A204.1 (cell line): ENCODE data around the gene KRT84.

ENCODE experiments used
- FAIRE-seq: peaks from 2 replicates; lab custom pipeline; 2012; peaks lifted over from hg19 to GRCh38; lab: Jason Lieb, UNC

The KRT84 gene

DNA sequence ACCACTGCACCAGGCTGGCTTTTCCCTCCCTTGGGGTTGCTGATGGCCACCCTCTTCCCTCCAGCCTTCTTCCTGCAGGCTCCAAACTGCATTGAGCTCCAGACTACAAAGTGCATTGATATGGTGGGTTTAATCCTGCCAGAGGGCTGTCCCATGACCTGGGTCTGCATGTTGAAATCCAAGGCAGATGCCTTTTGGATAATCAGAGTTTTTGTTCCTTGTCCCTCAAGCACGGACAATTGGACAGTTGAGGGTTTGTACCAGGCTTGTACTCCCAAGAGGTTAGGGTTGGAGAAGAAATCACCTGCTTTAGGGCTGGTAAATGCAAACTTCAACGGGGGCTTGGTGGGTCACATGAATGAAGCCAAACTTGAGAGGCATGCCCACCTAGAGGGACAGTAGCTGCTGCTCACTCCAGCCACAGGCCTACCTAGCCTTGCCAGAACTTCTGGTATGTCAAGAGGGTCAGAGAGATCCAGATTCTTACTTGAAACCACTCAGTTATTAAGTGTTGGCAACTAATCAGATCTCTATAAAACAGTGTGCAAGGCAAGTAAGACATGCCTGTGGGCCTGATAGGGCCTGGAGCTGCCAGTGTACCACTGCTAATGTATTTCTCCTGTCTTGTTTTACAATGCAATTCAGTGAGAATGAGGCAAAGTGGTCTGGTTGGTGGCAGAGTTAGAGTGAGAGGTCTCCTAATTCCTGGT lies 42.5 kb downstream of the KRT84 start:
- no peak for FAIRE-seq

DNA sequence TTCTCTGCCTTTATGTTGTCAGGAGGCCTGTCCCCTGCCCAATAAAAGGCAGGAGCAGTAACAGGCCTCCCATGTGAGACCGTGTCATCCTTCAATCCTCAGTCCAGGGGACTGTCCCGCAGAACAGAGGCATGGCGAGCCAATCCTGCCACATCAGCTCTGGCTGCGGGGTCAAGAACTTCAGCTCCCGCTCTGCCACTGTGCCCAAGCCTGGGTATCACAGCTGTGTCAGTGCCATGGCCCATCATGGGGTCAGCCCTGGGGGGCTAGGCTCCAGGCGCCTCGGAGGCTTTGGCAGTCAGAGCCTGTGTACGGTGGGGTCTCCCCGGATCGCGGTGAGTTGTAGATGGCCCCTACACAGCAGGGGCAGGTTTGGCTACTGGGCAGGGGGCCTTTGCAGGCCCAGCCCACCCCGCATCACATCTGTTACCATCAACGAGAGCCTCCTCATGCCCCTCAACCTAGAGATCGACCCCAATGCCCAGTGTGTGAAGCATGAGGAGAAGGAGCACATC lies 44.3 kb downstream of the KRT84 start:
- no peak for FAIRE-seq

DNA sequence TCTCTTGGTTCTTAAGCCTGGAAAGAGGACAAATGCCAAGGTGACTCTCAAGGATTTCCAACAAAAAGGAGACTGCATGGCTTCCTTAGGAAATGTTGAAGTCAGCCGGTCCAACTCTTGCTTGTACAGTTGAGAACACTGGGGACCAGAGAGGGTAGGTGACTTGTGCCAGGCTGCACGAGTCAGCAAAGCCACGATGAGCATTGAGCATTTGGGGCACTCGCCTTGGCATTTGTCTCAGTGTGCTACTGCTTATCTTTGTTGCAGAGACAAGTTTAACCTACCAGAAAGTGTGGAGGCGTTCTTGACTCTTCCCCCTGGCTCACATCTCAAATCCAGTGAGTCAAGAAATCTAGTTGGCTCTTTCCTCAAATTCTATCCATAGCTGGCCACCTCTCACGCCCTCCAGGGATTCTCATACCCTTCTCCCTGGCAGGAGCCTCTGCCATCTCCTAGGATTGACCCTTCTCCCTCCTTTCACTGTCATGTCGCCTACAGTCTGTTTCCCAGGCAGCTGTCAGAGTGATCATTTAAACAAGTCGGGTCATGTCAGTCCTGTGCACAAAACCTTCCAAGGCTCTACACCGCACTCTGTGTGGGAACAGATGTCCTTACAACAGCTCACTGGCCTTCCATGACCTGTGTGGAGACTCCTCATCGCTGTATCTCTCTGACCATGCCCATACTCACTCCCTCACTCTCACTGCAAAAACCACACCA lies 47.1 kb downstream of the KRT84 start:
- FAIRE-seq: no peak

DNA sequence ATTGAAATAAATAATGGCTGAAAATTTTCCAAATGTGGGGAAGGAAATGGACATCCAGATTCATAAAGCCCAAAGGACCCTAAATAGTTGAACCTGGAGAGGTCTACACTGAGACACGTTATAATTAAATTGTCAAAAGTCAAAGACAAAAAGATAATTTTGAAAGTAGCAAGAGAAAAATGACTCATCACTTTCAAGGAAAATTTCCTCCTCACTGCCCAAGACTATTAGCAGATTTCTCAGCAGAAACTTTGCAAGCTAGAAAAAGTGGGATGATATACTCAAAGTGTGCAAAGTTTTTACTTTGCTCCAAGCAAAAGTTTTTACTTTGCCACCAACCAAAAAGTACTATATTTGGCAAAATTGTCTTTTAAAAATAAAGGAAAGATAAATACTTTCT lies 48.4 kb downstream of the KRT84 start:
- no peak for FAIRE-seq

DNA sequence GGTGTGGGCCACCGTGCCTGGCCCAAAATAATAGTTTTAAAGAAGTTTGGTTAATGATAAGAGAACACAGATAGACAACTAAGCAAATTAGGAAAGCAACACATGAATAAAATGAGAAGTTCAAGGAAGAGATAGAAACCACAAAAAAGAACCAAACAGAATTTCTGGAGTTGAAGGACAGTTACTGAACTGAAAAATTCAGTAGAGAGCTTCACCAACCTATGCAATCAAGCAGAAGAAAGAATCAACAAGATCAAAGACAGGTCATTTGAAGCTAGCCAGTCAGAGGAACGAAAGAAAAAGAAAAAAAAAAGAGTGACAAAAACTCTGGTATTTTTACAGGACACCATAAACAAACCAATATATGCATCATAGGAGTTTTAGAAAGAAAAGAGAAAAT lies 48.8 kb downstream of the KRT84 start:
- no peak for FAIRE-seq

DNA sequence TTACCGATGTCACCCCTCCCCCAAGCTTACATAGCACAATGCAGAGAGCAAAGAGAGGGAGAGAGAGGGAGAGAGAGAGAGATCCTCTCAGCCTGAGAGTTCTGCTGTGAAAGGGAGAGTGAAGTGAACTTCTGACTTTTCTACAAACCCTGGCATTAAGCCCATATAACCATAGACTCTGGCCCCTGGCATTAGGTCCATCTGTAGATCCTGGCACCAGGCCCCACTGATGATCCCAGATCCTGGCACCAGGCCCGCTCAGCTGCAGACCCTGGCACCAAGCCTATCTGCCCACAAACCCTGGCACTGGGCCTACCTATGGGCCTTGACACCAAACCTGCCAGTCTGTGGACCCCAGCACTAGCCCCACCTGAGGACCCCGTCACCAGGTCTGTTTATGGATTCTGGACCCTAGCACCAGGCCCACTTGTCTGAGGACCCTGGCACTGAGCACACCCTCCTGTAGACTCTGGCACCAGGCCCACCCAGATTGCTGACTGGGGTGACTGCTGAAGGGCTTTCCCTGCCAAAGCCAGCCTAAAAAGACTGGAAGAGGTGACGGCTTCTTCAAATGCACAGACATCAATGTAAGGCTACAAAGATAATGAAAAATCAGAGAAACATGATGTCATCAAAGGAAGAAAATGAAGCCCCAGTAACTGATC lies 49.7 kb downstream of the KRT84 start:
- no peak for FAIRE-seq

DNA sequence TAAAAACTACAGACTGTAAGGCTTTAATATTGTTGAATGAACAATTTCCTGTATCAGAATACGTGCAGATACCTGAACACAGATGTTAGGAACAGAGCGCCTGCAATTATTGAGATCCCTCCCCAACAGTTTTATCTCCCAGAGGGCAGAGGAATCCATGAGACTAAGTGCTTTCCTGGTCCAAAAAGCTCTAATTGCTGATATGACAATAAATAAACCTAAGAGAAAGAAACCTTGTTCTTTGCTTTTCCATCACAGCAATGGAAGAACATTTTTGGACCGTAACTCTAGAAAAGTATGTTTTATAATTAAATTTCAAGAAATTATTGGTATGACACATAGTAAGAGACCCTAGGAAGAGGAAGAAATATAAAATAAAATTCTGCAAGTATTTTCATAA lies 51.3 kb downstream of the KRT84 start:
- FAIRE-seq: no peak

DNA sequence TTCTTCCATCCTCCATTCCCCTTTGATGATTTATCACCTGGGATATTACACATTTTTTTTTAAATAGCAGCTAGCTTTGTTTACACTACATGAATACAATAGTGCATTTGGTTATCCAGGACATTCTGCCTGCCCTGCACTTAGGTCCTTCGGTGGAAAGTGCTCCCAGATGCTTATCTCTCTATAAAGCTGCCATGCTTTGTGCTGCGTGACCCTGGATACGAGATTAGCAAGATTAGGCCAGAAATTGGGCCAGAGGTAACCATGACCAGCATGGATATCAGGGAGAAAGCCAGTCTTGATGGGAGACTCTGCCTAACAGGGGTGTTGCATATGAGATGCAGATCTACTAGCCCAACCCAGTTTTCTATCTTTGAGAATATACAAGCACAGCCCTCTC lies 52.1 kb downstream of the KRT84 start:
- FAIRE-seq: no peak

DNA sequence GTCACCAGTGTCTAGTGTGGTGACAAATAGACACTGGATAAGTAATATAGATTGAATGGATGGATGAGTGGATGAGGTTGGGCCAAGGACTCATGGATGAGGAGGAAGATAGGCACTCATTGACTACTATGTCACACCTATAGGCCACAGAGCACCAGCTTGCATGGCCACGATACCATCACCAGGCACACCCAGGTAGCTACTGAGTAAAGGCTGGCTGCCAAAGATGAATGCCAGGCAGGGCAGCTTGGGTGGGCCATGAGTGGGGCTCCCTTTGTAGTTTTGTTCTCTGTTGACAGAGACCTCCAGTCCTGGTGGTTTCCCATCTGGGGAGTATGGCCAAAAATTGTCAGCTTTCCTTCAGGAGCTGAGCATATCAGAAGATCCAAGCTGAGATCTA lies 53.1 kb downstream of the KRT84 start:
- no peak for FAIRE-seq

DNA sequence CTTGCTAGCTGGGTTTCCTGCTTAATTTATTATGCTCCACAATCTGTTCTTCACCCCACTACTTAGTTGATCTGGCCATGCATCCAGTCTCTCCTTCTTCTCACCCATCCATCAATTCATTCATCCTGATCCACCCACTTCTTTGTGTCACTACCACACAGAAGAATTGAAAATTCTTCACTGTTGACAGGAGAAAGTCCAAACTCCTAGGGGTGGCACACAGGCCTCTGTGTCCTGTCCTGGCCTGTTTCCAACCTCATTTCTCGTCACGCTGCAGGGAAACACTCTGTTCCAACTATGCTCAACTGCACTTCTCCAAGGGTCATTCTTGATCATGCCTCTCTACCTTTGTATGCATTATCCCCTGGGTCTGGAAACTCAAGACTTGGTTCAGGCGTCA lies 53.6 kb downstream of the KRT84 start:
- FAIRE-seq: no peak

DNA sequence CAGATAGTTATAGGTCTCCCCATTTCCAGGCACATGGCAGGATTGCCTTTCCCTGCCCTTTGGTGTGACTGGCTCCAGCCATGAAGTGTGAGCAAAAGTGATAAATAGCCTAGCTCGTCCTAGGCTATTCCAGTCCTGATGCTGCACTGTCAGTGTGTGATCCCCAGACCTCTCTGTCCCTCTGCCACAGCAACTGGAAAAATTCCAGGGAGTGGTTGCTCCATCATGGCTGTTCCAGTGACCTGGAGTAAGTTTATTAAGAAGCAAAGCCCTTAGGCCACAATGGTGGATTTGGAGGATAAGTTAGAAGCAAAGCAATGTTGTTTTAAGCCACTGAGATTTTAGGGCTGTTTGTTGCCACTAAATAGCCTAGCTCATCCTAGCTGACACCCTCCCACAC lies 54.4 kb downstream of the KRT84 start:
- no peak for FAIRE-seq

DNA sequence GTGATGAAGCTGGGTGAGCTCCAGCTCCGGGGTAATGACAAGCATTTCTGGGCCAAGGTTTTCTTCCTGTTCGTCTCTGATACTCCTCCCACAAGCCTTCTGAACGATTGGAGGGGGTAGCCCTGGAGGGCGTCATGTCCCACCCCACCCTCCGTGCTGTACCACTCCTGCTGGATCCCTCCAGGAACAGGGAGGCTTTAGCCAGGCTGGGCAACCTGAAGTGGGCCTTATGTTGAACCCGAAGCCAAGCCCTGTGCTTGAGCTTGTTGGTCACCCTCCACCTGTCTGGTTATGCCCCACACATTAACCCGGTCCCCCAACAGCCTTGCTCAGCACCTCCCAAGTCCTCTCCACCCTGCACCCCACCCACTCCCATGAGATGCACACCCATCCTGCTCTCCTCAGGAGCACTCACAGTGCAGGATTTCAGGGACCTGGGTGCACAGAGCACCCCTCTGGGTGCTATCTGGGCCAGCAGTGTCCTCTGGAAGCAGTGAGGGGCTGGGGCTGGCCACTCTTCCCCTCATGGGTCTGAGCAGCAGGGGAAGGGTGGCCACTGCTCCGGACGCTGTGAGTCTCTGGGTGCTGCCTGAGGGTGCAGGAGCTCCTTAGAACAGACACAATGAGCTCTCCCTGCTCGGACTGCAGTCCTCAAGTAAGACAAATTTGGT lies 57.5 kb downstream of the KRT84 start:
- no peak for FAIRE-seq
